Stimulated activated naive CD8-positive, alpha-beta T cell treated with anti-CD3 and anti-CD28 coated beads, Interleukin-15, amount 100 ng/mL, for 72 hours (primary cell): ENCODE data around the gene PDE4D.

ENCODE experiments used
- ATAC-seq: fragments of 150-1000 bp; cut with Tn5 transposase; 2 replicates; pipeline ENCODE4 v1.10.0; 2021; ENCODE audit warnings: mild to moderate bottlenecking, moderate library complexity
- DNase-seq, 2 donors: peaks; one replicate each; pipeline ENCODE4 v3.0.0; 2021 to 2022
- H3K27ac Mint-ChIP-seq, 2 donors: one replicate each; pipeline ENCODE4 v1.8.0; 2022; ENCODE audit warnings: mild to moderate bottlenecking in 2 of 2, mixed read lengths in 2 of 2, moderate library complexity in 2 of 2
- H3K27me3 Mint-ChIP-seq: one replicate; pipeline ENCODE4 v1.8.0; 2022; ENCODE audit warnings: mixed read lengths
- H3K4me1 Mint-ChIP-seq: one replicate; pipeline ENCODE4 v1.8.0; 2022; ENCODE audit warnings: mild to moderate bottlenecking, mixed read lengths
- H3K4me3 Mint-ChIP-seq, 2 donors: one replicate each; pipeline ENCODE4 v1.8.0; 2022; ENCODE audit warnings: mild to moderate bottlenecking in 2 of 2, mixed read lengths in 2 of 2, moderate library complexity in 1 of 2
- H3K9me3 Mint-ChIP-seq, 2 donors: one replicate each; pipeline ENCODE4 v1.8.0; 2022; ENCODE audit warnings: mixed read lengths in 2 of 2

Gene PDE4D

GRCh38 chr5:59628062-59628828 lies 265.3 kb downstream of the PDE4D start:
- DNase-seq (no peak), ATAC-seq (no peak)
- Mint-ChIP-seq H3K9me3 (peaks cover 10 to 21% of the 10 kb centered on the region in 2 donors), H3K27ac (no peak overlapping the region), H3K27me3 (no peaks in the 10 kb centered on the region), H3K4me3 (no peak overlapping the region), H3K4me1 (no peaks in the 10 kb centered on the region)

DNA sequence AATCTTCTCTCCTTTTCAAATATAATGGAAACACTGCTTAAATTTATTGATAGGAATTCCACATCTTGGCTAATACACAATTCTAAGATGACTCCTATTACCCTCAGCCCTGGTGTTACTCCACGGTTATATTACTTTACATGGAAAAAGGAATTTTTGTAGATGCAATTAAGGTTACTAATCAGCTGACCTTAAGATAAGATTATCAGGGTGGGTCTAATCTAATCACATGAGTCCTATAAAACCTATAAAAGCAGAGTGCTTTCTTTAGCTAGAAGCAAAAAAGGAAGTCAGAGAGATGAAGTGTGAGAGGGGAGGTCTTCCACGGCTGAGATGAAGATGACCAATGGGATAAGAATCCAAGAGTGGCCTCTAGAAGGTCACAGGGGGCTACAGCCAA lies 268.6 kb downstream of the PDE4D start:
- Mint-ChIP-seq H3K9me3 (peaks cover 12 to 14% of the 10 kb centered on the region in 2 donors), H3K27me3 (peaks cover 2% of the 10 kb centered on the region), H3K4me3 (no peak overlapping the region), H3K27ac (no peak overlapping the region), H3K4me1 (no peaks in the 10 kb centered on the region)
- DNase-seq (no peak), ATAC-seq (no peak)

DNA sequence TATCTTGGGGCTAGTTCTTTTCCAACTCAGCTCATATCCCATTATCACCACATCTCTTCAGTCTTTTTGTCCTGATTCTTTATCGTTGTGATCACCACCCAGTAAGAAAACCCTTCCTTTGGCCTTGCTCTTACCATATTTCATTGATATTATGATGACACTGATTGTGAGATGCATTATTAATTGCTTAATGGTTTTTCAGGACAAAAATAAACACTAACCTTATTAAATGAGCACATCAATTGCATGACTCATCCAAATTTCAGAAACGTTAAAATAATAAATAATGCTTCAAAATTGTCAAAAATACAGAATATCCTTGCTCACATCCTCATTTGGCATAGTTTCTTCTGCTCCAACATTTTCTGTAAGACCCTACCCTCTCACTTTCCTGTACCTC lies 270.7 kb downstream of the PDE4D start:
- ATAC-seq (no peak), DNase-seq (no peak)
- Mint-ChIP-seq H3K27ac (no peak overlapping the region), H3K9me3 (peaks cover 0 to 5% of the 10 kb centered on the region in 2 donors), H3K27me3 (peaks cover 17% of the 10 kb centered on the region), H3K4me1 (no peaks in the 10 kb centered on the region), H3K4me3 (no peak overlapping the region)

DNA sequence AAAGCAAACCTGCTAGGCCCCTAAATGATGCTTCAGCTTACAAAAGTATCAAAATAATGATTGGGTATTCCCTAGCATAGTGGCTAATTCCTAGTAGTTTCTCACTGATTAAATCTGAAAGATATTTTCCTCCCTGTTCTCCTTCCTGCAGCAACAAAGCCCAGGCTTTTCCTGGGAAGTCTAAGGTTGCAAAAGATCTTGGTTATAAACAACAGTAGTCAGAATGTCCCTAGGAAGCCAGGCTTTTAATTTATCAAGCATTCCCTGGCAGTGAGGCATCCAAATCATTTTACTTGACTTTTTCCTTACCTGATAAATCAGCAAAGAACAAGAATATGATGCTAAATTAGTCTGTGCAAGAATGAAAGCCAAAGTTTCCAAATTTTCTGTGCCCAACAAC lies 272.0 kb downstream of the PDE4D start:
- peaks cover 22% of the 10 kb centered on the region for H3K27me3 Mint-ChIP-seq
- no peak overlapping the region for H3K4me3 Mint-ChIP-seq
- H3K27ac Mint-ChIP-seq, result no peak overlapping the region
- no peak for ATAC-seq
- no peak for DNase-seq
- H3K4me1 Mint-ChIP-seq, result no peaks in the 10 kb centered on the region
- H3K9me3 Mint-ChIP-seq, result peaks cover 0 to 5% of the 10 kb centered on the region in 2 donors

GRCh38 chr5:59620535-59621212 lies 272.9 kb downstream of the PDE4D start:
- no peak for ATAC-seq
- H3K27ac Mint-ChIP-seq, result no peak overlapping the region

DNA sequence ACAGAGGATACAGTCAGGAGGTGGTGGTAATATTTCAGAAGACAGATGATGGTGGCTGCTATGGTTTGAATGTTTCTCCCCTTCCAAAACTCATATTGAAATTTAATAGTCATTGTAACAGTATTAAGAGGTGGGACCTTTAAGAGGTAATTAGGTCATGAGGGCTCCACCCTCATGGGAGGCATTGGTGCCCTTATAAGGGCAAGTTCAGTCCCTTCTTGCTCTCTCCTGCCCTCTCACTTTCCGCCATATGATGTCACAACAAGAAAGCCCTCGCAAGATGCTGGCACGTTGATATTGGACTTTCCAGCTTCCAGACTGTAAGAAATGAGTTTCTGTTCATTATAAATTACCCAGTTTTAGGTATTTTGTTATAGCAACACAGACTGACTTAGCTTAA lies 274.9 kb downstream of the PDE4D start:
- Mint-ChIP-seq H3K27me3 (peaks cover 22% of the 10 kb centered on the region), H3K27ac (no peak overlapping the region), H3K9me3 (peaks cover 0 to 5% of the 10 kb centered on the region in 2 donors), H3K4me3 (no peak overlapping the region), H3K4me1 (no peaks in the 10 kb centered on the region)
- DNase-seq (no peak), ATAC-seq (no peak)

More at GRCh38 chr5:59620535-59621212, 272.9 kb downstream of the PDE4D start:
- DNase-seq, result no peak
- H3K4me1 Mint-ChIP-seq, result no peaks in the 10 kb centered on the region
- H3K4me3 Mint-ChIP-seq, result no peak overlapping the region
- peaks cover 0 to 5% of the 10 kb centered on the region in 2 donors for H3K9me3 Mint-ChIP-seq
- H3K27me3 Mint-ChIP-seq, result peaks cover 22% of the 10 kb centered on the region

- no peak for ATAC-seq
- peaks cover 31% of the 10 kb centered on the region for H3K27me3 Mint-ChIP-seq
- H3K4me3 Mint-ChIP-seq, result no peak overlapping the region
- H3K27ac Mint-ChIP-seq, result no peak overlapping the region
- no peaks in the 10 kb centered on the region for H3K4me1 Mint-ChIP-seq
- DNase-seq, result no peak
- H3K9me3 Mint-ChIP-seq, result peaks cover 0 to 13% of the 10 kb centered on the region in 2 donors
Measured at GRCh38 chr5:59617186-59617771, 276.2 kb downstream of the PDE4D start.

DNA sequence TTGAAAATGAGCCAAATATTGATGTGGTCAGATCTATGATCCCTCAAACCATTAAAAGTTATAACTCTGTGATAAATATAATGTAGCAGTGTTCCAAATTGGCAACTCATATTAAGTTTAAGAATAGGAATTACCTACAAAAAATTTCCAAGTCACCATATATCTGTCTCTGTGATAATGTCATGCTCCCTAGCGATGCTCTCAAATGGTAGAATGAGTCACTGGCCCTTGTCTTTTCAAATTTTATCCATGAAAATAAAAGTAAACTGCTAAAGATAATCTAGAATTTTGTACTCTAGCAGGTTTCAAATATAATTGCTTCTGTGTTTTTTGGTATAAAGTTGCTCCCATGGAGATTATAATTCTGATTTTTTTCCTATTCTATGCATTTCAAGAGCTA lies 277.1 kb downstream of the PDE4D start:
- H3K4me1 Mint-ChIP-seq, result no peaks in the 10 kb centered on the region
- no peak for ATAC-seq
- peaks cover 0 to 13% of the 10 kb centered on the region in 2 donors for H3K9me3 Mint-ChIP-seq
- no peak overlapping the region for H3K4me3 Mint-ChIP-seq
- DNase-seq, result no peak
- no peak overlapping the region for H3K27ac Mint-ChIP-seq
- peaks cover 31% of the 10 kb centered on the region for H3K27me3 Mint-ChIP-seq

- Mint-ChIP-seq H3K27ac (no peak overlapping the region), H3K9me3 (peaks cover 0 to 12% of the 10 kb centered on the region in 2 donors), H3K4me1 (no peaks in the 10 kb centered on the region), H3K4me3 (no peak overlapping the region), H3K27me3 (peaks cover 31% of the 10 kb centered on the region)
- ATAC-seq (no peak), DNase-seq (no peak)
Measured at GRCh38 chr5:59615272-59615671, 278.3 kb downstream of the PDE4D start.

DNA sequence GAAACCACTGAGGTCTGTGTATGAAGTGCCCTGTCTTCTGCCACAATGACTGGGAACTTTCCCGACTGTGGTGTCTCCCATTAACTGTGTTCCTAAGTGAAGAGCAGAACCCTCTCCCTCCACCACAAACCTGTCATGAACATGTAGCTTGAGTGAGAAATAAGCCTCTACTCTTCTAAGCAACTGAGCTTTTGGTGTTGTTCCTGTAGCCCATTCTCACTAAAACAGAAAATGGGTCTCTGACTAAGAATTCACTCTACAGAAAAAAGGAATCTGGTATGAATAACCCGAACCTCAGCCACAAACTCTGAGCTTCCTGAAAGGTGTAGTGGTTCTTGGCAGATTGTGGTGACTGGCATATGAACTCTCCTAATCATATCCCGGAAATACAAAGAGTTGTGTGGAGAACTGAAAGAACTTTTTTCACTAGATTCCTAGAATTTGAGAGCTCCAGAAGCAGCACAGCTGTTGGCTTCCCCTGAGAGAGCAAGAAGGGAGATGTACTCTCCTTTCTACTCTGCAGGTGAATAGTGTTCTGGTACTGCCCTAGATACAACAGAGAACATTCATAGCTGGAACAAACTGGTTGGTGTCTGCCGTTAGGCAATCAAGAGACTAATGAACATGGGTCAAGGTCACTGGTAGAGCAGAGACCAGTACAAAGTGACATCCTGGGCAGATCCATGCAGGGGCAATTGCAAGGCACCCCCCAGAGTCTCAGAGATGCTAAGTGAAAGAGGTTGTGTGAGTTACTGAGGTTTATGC lies 283.8 kb downstream of the PDE4D start:
- H3K9me3 Mint-ChIP-seq, result peaks cover 0 to 8% of the 10 kb centered on the region in 2 donors
- peak in 1 of 2 donors; percentile 37 for DNase-seq
- peaks cover 8% of the 10 kb centered on the region for H3K4me1 Mint-ChIP-seq
- H3K27me3 Mint-ChIP-seq, result peaks cover 32% of the 10 kb centered on the region
- peak overlapping the region in 1 of 2 donors; percentile 77 for H3K27ac Mint-ChIP-seq
- peak; percentile 72 for ATAC-seq
- H3K4me3 Mint-ChIP-seq, result no peak overlapping the region

- Mint-ChIP-seq H3K27ac (peak overlapping the region in 1 of 2 donors; percentile 77), H3K27me3 (peaks cover 32% of the 10 kb centered on the region), H3K4me1 (peaks cover 8% of the 10 kb centered on the region), H3K9me3 (peaks cover 0 to 8% of the 10 kb centered on the region in 2 donors), H3K4me3 (peak overlapping the region in 1 of 2 donors; percentile 64)
- ATAC-seq, result peak; percentile 85
- DNase-seq, result peak in 1 of 2 donors; percentile 31
Measured at GRCh38 chr5:59608745-59609144, 284.8 kb downstream of the PDE4D start.

GRCh38 chr5:59607138-59607765 lies 286.3 kb downstream of the PDE4D start:
- DNase-seq (no peak), ATAC-seq (no peak)
- Mint-ChIP-seq H3K9me3 (no peaks in the 10 kb centered on the region), H3K4me3 (no peak overlapping the region), H3K4me1 (peaks cover 8% of the 10 kb centered on the region), H3K27me3 (peaks cover 23% of the 10 kb centered on the region), H3K27ac (no peak overlapping the region)

GRCh38 chr5:59605915-59606314 lies 287.6 kb downstream of the PDE4D start:
- Mint-ChIP-seq H3K27ac (no peak overlapping the region), H3K27me3 (peaks cover 23% of the 10 kb centered on the region), H3K9me3 (no peaks in the 10 kb centered on the region), H3K4me3 (no peak overlapping the region), H3K4me1 (peaks cover 8% of the 10 kb centered on the region)
- ATAC-seq (no peak), DNase-seq (no peak)

GRCh38 chr5:59604111-59604510 lies 289.4 kb downstream of the PDE4D start:
- peaks cover 8% of the 10 kb centered on the region for H3K4me1 Mint-ChIP-seq
- peaks cover 23% of the 10 kb centered on the region for H3K27me3 Mint-ChIP-seq
- no peak overlapping the region for H3K27ac Mint-ChIP-seq

DNA sequence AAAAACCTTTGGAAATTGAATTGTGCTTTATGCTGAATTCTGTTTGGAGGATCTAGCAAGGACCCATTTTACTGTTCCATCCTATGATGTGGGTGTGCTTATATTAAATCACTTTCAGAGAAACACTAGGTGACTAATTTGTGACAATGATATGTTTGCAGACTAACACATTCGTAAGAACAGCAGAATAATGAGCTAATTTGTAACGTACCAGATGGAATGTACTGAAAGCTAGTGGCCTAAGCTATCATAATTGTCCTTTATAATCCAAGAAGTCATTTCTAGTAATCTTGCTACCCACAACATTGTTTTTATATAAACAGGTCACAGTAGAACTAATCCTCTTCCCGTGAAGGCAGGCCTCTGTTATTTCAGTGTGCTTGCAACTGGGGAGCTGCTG lies 292.5 kb downstream of the PDE4D start:
- Mint-ChIP-seq H3K9me3 (no peaks in the 10 kb centered on the region), H3K27ac (no peak overlapping the region), H3K27me3 (no peaks in the 10 kb centered on the region), H3K4me3 (no peak overlapping the region), H3K4me1 (peaks cover 5% of the 10 kb centered on the region)
- no peak for ATAC-seq
- no peak for DNase-seq

More at GRCh38 chr5:59604111-59604510, 289.4 kb downstream of the PDE4D start:
- ATAC-seq (no peak), DNase-seq (no peak)
- Mint-ChIP-seq H3K4me3 (no peak overlapping the region), H3K9me3 (no peaks in the 10 kb centered on the region)
